LNCAP (cell line): ENCODE results near the gene TUT7.

ENCODE experiments used
- CTCF ChIP-seq: fragments of 450-650 bp; IDR thresholded peaks from 2 replicates; pipeline ENCODE4 v1.5.1; 2017; ENCODE audit warnings: mild to moderate bottlenecking

TUT7 gene

GRCh38 chr9:86328156-86328555, 26.1 kb downstream of the TUT7 start:
- no peak for TF ChIP-seq CTCF

GRCh38 chr9:86326536-86326935, 27.7 kb downstream of the TUT7 start:
- no peak for TF ChIP-seq CTCF

- TF ChIP-seq CTCF = no peak
Observed at GRCh38 chr9:86324901-86325300, 29.3 kb downstream of the TUT7 start.

- no peak for TF ChIP-seq CTCF
Observed at GRCh38 chr9:86324308-86324707, 29.9 kb downstream of the TUT7 start.

GRCh38 chr9:86322973-86323644, 31.1 kb downstream of the TUT7 start:
- no peak for TF ChIP-seq CTCF

GRCh38 chr9:86321373-86321772, 32.8 kb downstream of the TUT7 start:
- TF ChIP-seq CTCF = no peak

- TF ChIP-seq CTCF = no peak
Observed at GRCh38 chr9:86318187-86318586, 36.0 kb downstream of the TUT7 start.

- no peak for TF ChIP-seq CTCF
Observed at GRCh38 chr9:86315078-86315477, 39.1 kb downstream of the TUT7 start.
